ENCODE data around the gene MMP14.

Gene MMP14

GRCh38 chr14:22882064-22882463 lies 45.7 kb downstream of the MMP14 start:
- no peak overlapping the region for H3K27ac ChIP-seq
- DNase-seq (ENCODE audit: low read depth, low spot score), result no peak

GRCh38 chr14:22882529-22883172 lies 46.3 kb downstream of the MMP14 start:
- no peak for DNase-seq (ENCODE audit: low read depth, low spot score)
- H3K27ac ChIP-seq, result no peak overlapping the region

GRCh38 chr14:22883173-22883976 lies 47.0 kb downstream of the MMP14 start, which contains the start of gene REM2:
Gene REM2 (plus strand): TSS chr14:22883222. CDS start chr14:22883288, 66 bp downstream.
- no peak for DNase-seq (ENCODE audit: low read depth, low spot score)
- H3K27ac ChIP-seq, result no peak within 1 kb of the TSS

- DNase-seq (ENCODE audit: low read depth, low spot score), result no peak
- H3K27ac ChIP-seq, result no peak overlapping the region
These were observed 47.8 kb downstream of the MMP14 start for GRCh38 chr14:22884076-22884737.

DNA sequence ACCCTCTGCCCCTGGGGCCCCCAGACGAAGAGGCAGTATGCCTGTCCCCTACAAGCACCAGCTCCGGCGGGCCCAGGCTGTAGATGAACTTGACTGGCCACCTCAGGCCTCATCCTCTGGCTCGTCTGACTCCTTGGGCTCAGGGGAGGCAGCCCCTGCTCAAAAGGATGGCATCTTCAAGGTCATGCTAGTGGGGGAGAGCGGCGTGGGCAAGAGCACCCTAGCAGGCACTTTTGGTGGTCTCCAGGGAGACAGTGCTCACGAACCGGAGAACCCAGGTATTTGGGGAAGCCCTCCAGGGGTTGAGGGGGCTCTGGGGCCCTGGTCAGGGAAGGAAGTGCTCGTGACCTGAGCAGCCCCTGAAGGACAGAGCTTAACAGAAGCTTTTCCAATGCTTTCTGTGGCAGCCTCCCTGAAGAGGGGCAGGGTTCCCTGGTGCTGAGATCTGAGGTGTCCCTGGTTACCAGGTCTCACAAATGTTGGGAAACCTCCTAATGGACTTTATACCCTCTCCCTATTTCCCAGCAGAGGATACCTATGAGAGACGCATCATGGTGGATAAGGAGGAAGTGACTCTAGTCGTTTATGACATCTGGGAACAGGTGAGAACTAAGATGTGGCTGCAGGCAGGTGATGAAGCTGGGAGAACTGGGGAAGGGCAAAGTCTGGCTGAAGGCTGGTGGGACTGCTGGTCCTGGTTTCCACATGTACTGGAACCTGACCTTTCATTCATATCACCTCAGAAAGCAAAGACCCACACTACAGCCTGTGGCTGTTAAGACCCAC lies 48.5 kb downstream of the MMP14 start:
- no peak for DNase-seq (ENCODE audit: low read depth, low spot score)
- H3K27ac ChIP-seq, result no peak overlapping the region

- no peak overlapping the region for H3K27ac ChIP-seq
- no peak for DNase-seq (ENCODE audit: low read depth, low spot score)
These were observed 49.6 kb downstream of the MMP14 start for GRCh38 chr14:22885975-22886374.

- peak overlapping the region; percentile 82 for H3K27ac ChIP-seq
These were observed 50.3 kb downstream of the MMP14 start for GRCh38 chr14:22886500-22887259.

DNA sequence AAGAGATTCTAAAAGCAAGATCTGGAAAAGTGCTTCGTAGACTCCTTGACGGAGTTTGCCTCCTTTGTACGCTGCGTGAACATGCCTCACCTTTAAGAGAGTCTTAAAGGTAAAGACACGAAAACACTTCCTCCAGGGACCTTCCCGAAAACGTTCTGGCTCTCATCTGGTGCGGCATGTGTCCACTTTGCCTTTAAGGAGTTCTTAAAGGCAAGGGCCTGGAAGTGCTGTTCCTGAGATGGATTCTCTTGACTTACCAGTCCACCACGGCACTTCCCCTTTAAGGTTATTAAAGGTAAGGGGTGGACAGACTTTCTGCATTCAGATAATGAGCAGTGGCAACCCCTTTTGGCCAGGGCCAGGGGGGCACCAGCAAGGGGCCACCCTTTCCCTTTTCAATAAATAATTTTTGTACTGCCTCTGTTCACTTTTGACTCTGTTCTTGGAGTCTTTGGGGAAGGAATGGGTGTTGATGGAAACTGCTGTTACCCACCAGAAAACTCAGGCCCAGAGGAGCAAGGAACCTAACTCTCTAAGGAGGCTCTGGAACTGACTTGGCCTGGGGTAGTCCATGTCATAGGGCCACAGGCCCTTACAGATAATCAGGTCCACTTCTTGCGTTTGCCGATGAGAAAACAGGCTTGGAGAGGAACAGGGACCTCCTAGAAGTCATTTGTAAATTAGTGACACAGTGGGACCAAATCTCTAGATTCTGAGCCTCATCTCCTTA lies 51.0 kb downstream of the MMP14 start:
- DNase-seq (ENCODE audit: low read depth, low spot score), result peak; percentile 26
- peak overlapping the region; percentile 82 for H3K27ac ChIP-seq

More at GRCh38 chr14:22886500-22887259, 50.3 kb downstream of the MMP14 start:
- no peak for DNase-seq (ENCODE audit: low read depth, low spot score)

DNA sequence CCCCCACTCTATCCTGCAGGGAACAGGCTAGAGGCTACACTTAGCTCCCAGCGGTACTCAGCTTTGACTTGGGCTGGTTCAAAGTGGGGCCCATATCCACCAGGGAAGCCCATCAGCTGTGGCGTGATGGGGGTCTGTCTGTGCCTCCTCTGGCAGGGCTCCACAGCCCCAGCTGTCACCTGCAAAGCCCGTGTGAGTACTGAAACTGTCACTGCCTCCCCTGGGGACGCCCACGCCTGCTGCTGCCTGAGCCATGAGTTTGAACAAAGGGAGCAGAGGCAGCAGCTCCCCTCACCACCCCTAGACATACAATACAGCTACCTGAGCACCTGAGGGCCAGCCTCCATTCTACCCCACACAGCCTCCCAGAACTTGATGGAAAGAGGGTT lies 51.6 kb downstream of the MMP14 start:
- DNase-seq (ENCODE audit: low read depth, low spot score), result no peak
- H3K27ac ChIP-seq, result peak overlapping the region; percentile 82

DNA sequence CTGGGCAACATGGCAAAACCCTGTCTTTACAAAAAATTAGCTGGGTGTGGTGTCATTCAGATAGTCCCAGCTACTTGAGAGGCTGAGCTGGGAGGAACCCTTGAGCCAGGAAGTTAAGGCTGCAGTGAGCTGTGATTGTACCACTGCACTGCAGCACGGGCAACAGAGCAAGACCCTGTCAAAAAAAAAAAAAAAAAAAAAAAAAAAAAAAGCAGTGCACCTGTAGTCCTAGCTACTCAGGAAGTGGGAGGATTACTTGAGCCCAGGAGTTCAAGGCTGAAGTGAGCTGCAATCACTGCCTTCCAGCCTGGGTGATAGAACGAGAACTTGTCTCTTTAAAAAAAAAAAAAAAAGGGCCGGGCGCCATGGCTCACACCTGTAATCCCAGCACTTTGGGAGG lies 52.3 kb downstream of the MMP14 start:
- no peak for DNase-seq (ENCODE audit: low read depth, low spot score)
- peak overlapping the region; percentile 82 for H3K27ac ChIP-seq

DNA sequence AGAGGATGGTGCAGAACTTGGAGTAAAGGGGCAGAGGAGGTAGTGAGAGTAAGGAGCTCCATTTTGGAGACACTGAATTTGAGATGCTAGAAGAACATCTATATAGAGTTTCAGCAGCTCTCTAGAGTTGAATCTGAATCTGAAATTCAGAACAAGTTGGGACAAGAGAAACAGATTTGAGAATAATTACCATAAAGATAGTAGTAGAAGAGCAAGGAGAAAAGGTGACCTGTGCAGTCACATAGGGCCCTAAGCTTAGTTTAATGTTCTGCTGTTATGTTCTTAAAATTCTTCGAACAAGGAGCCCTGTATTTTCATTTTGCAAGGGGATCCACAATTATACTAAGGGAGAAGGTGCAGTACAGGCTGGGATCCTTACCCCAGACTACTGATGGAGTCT lies 54.0 kb downstream of the MMP14 start:
- DNase-seq (ENCODE audit: low read depth, low spot score), result no peak

GRCh38 chr14:22892488-22892887 lies 56.1 kb downstream of the MMP14 start:
- no peak overlapping the region for H3K27ac ChIP-seq
- no peak for DNase-seq (ENCODE audit: low read depth, low spot score)

More for the DNA sequence above, 54.0 kb downstream of the MMP14 start:
- no peak overlapping the region for H3K27ac ChIP-seq

- H3K27ac ChIP-seq, result no peak overlapping the region
- no peak for DNase-seq (ENCODE audit: low read depth, low spot score)
These were observed 57.3 kb downstream of the MMP14 start for GRCh38 chr14:22893706-22894105.

GRCh38 chr14:22895402-22895801 lies 59.0 kb downstream of the MMP14 start:
- no peak for DNase-seq (ENCODE audit: low read depth, low spot score)
- no peak overlapping the region for H3K27ac ChIP-seq

- no peak for DNase-seq (ENCODE audit: low read depth, low spot score)
- no peak overlapping the region for H3K27ac ChIP-seq
These were observed 60.0 kb downstream of the MMP14 start for GRCh38 chr14:22896356-22896755.

GRCh38 chr14:22896760-22897159 lies 60.4 kb downstream of the MMP14 start:
- no peak overlapping the region for H3K27ac ChIP-seq
- DNase-seq (ENCODE audit: low read depth, low spot score), result no peak

- no peak for DNase-seq (ENCODE audit: low read depth, low spot score)
- H3K27ac ChIP-seq, result no peak overlapping the region
These were observed 61.0 kb downstream of the MMP14 start for GRCh38 chr14:22897357-22897756.
